H9 (cell line): ENCODE measurements around the gene COMT. TPM values are rescaled to one million over a fixed set of nuclear protein-coding genes. Genes with fewer than 3 reads are reported as not detected.

ENCODE experiments used
- DNase-seq: peaks from one replicate; pipeline ENCODE4 v3.0.0-alpha.2; 2017
- H2AFZ ChIP-seq: one replicate; pipeline ENCODE4 v1.6.1; 2013; ENCODE audit warnings: mild to moderate bottlenecking, low read length, control low read depth, moderate library complexity
- H2AK5ac ChIP-seq: 2 replicates; pipeline ENCODE4 v1.6.1; 2013; ENCODE audit warnings: low read length, control low read depth, mixed read lengths; ENCODE audit not compliant: insufficient read length
- H2BK120ac ChIP-seq: one replicate; pipeline ENCODE4 v1.6.1; 2013; ENCODE audit warnings: low read depth, mild to moderate bottlenecking, low read length, control low read depth, inconsistent platforms; ENCODE audit not compliant: poor library complexity, severe bottlenecking
- H2BK12ac ChIP-seq: 2 replicates; pipeline ENCODE4 v1.6.1; 2013; ENCODE audit warnings: low read length, control low read depth, mixed read lengths, low read depth; ENCODE audit not compliant: insufficient read length
- H2BK15ac ChIP-seq: 2 replicates; pipeline ENCODE4 v1.6.1; 2013; ENCODE audit warnings: low read depth, low read length, control low read depth
- H2BK20ac ChIP-seq: one replicate; pipeline ENCODE4 v1.6.1; 2013; ENCODE audit warnings: low read depth, mild to moderate bottlenecking, low read length, control low read depth, inconsistent platforms; ENCODE audit not compliant: poor library complexity, severe bottlenecking
- H2BK5ac ChIP-seq: 2 replicates; pipeline ENCODE4 v1.6.1; 2013; ENCODE audit warnings: low read length, control low read depth, mixed read lengths; ENCODE audit not compliant: insufficient read length
- H3K14ac ChIP-seq: 2 replicates; pipeline ENCODE4 v1.6.1; 2013; ENCODE audit warnings: low read length, control low read depth; ENCODE audit not compliant: insufficient read depth
- H3K18ac ChIP-seq: 2 replicates; pipeline ENCODE4 v1.6.1; 2013; ENCODE audit warnings: low read depth, mild to moderate bottlenecking, mixed read lengths, low read length, control low read depth; ENCODE audit not compliant: insufficient read length
- H3K23ac ChIP-seq: 2 replicates; pipeline ENCODE4 v1.6.1; 2013; ENCODE audit warnings: low read length, control low read depth, mixed read lengths, low read depth; ENCODE audit not compliant: insufficient read length
- H3K23me2 ChIP-seq: 2 replicates; pipeline ENCODE4 v1.6.1; 2013; ENCODE audit warnings: low read depth, mild to moderate bottlenecking, mixed read lengths, low read length, control low read depth; ENCODE audit not compliant: insufficient read length, poor library complexity, severe bottlenecking
- H3K27ac ChIP-seq: 2 replicates; pipeline ENCODE4 v1.5.1; 2013; ENCODE audit warnings: low read length, control low read depth, mixed read lengths, low read depth; ENCODE audit not compliant: insufficient read length
- H3K27me3 ChIP-seq: 2 replicates; pipeline ENCODE4 v1.6.1; 2013; ENCODE audit warnings: low read length, control low read depth, inconsistent platforms; ENCODE audit not compliant: insufficient read depth
- H3K4ac ChIP-seq: 2 replicates; pipeline ENCODE4 v1.6.1; 2013; ENCODE audit warnings: low read depth, mild to moderate bottlenecking, control low read depth, inconsistent platforms, low read length, moderate library complexity
- H3K4me1 ChIP-seq: 2 replicates; pipeline ENCODE4 v1.6.1; 2013; ENCODE audit warnings: low read length, control low read depth, inconsistent platforms; ENCODE audit not compliant: insufficient read depth
- H3K4me2 ChIP-seq: 2 replicates; pipeline ENCODE4 v1.6.1; 2013; ENCODE audit warnings: low read length, control low read depth, mixed read lengths; ENCODE audit not compliant: insufficient read length, insufficient read depth
- H3K56ac ChIP-seq: 2 replicates; pipeline ENCODE4 v1.6.1; 2013; ENCODE audit warnings: low read depth, mild to moderate bottlenecking, mixed read lengths, low read length, control low read depth; ENCODE audit not compliant: insufficient read length
- H3K79me1 ChIP-seq: 2 replicates; pipeline ENCODE4 v1.6.1; 2013; ENCODE audit warnings: low read depth, mild to moderate bottlenecking, moderate library complexity, low read length, control low read depth, inconsistent platforms; ENCODE audit not compliant: insufficient read depth, poor library complexity, severe bottlenecking
- H3K79me2 ChIP-seq: 2 replicates; pipeline ENCODE4 v1.6.1; 2013; ENCODE audit warnings: low read length, control low read depth, inconsistent platforms; ENCODE audit not compliant: insufficient read depth
- H3K9ac ChIP-seq: 2 replicates; pipeline ENCODE4 v1.6.1; 2013; ENCODE audit warnings: low read length, control low read depth, mixed read lengths; ENCODE audit not compliant: insufficient read length; ENCODE audit errors: extremely low read depth
- H3K9me3 ChIP-seq: one replicate; pipeline ENCODE4 v1.6.1; 2013; ENCODE audit warnings: low read depth, low read length, inconsistent platforms; ENCODE audit not compliant: control insufficient read depth
- H3T11ph ChIP-seq: one replicate; pipeline ENCODE4 v1.6.1; 2013; ENCODE audit warnings: mild to moderate bottlenecking, low read length, control low read depth, inconsistent platforms
- H4K20me1 ChIP-seq: one replicate; pipeline ENCODE4 v1.6.1; 2013; ENCODE audit not compliant: control insufficient read depth, insufficient read length, insufficient read depth
- H4K5ac ChIP-seq: 2 replicates; pipeline ENCODE4 v1.6.1; 2013; ENCODE audit warnings: low read depth, mild to moderate bottlenecking, mixed read lengths, low read length, control low read depth; ENCODE audit not compliant: insufficient read length
- H4K8ac ChIP-seq: replicated peaks from 2 replicates; pipeline ENCODE4 v1.6.1; 2013; ENCODE audit warnings: low read length, control low read depth, mixed read lengths, low read depth; ENCODE audit not compliant: insufficient read length
- H4K91ac ChIP-seq: 2 replicates; pipeline ENCODE4 v1.6.1; 2013; ENCODE audit warnings: low read depth, mild to moderate bottlenecking, moderate library complexity, mixed read lengths, low read length, control low read depth; ENCODE audit not compliant: insufficient read length
- H3K27ac Mint-ChIP-seq, 3 experiments: 2 replicates in 2 of 3; 3 replicates in 1 of 3; pipeline ENCODE4 v1.8.0; 2020 to 2021; ENCODE audit warnings: mixed read lengths in 3 of 3, mild to moderate bottlenecking in 1 of 3, moderate library complexity in 1 of 3
- H3K27me3 Mint-ChIP-seq: 2 replicates; pipeline ENCODE4 v1.8.0; 2021; ENCODE audit warnings: low read depth, mild to moderate bottlenecking, moderate library complexity, mixed read lengths
- H3K36me3 Mint-ChIP-seq, 3 experiments: 2 replicates in 2 of 3; 3 replicates in 1 of 3; pipeline ENCODE4 v1.8.0; 2020 to 2021; ENCODE audit warnings: low read depth in 3 of 3, mixed read lengths in 3 of 3; ENCODE audit not compliant: insufficient read depth in 1 of 3
- H3K4me1 Mint-ChIP-seq, 2 experiments: 2 replicates each; pipeline ENCODE4 v1.8.0; 2020; ENCODE audit warnings: mixed read lengths in 2 of 2
- H3K4me3 Mint-ChIP-seq, 2 experiments: 2 replicates in 1 of 2; 3 replicates in 1 of 2; pipeline ENCODE4 v1.8.0; 2020 to 2021; ENCODE audit warnings: mild to moderate bottlenecking in 2 of 2, mixed read lengths in 2 of 2, moderate library complexity in 1 of 2
- H3K9me3 Mint-ChIP-seq, 2 experiments: 2 replicates in 1 of 2; 3 replicates in 1 of 2; pipeline ENCODE4 v1.8.0; 2020; ENCODE audit warnings: mild to moderate bottlenecking in 2 of 2, mixed read lengths in 2 of 2, moderate library complexity in 1 of 2
- WGBS: extraction: QIAGEN DNeasy Blood & Tissue Kit; methylation state at CpG from one replicate; pipeline ENCODE4 v1.1.7; 2013; ENCODE audit warnings: missing lambda C conversion rate, low lambda C conversion rate, mixed read lengths; ENCODE audit not compliant: insufficient read length; ENCODE audit errors: extremely low coverage; 5-methylcytosine and 5-hydroxymethylcytosine counted together
- total RNA-seq: library from RNA; stranded (reverse); gene quantifications from 2 replicates; pipeline ENCODE4 v1.2.1, GENCODE V29; 2021
- TF ChIP-seq, protein P1 (sequence below): fragments of 200-600 bp; sonication (generic); conservative IDR thresholded peaks from 3 replicates; pipeline ENCODE4 v1.8.0; 2021; ENCODE audit warnings: antibody characterized with exemption, mild to moderate bottlenecking

The COMT gene
- total RNA-seq, 1 experiment from 2014 or later: 42.2 TPM

DNA sequence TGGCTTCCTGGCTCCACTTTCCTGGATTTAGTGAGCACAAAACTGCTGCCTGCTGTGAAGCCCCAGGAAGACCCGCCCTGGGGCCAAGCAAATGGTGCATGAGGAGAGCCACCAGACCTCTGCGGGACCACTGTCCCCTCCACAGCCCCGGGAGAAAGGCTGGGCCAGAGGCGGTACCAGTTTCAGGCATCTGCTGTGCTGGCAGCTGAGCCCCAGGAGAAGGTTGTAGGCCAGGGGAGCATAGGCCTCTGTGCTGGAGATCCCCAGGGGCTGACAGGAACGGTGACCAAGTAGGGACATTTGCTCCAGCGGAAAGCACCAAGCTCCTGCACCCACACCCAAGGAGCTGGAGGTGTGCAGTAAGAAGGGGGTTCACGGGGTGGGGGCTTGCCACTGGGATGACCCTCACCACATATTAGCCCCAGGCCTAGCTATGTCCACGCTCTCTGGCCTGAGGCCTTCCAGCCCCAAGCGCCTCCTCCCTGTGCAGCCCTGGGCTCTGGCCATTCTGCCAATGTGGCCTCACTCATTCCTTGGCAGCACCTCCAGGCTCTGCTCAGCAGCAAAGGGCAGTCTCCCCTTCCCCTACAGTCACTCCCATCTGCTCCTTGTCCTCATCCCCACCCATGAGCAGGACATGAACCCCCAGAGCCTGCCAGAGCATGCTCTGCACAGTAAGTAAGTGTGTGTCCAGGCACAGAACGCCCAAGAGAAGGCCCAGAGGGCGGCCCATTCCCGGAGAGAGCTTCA, 24.0 kb upstream of the COMT start:
- Histone ChIP-seq H3K4ac (no peak overlapping the region), H3K23ac (no peak overlapping the region), H3K9ac (no peak overlapping the region), H3K18ac (no peak overlapping the region), H2AK5ac (no peak overlapping the region), H3K79me1 (no peaks in the 10 kb centered on the region), H3K79me2 (no peaks in the 10 kb centered on the region), H3K4me1 (no peaks in the 10 kb centered on the region), H3T11ph (no peak overlapping the region), H3K23me2 (no peaks in the 10 kb centered on the region), H3K14ac (no peak overlapping the region), H4K20me1 (no peaks in the 10 kb centered on the region), H2BK15ac (no peak overlapping the region), H3K27me3 (no peaks in the 10 kb centered on the region), H4K8ac (no peak overlapping the region), H2BK5ac (no peak overlapping the region), H2BK20ac (no peak overlapping the region), H4K91ac (no peak overlapping the region), H2BK120ac (no peak overlapping the region), H2BK12ac (no peak overlapping the region), H2AFZ (no peak overlapping the region), H3K56ac (no peak overlapping the region), H3K4me2 (no peak overlapping the region), H3K27ac (no peak overlapping the region), H4K5ac (no peak overlapping the region), H3K9me3 (peaks cover 5% of the 10 kb centered on the region)
- peak overlapping the region in 1 of 3 experiments; percentile 8; a peak in 2 of 7 replicates for H3K27ac Mint-ChIP-seq
- peaks cover 0 to 4% of the 10 kb centered on the region in 2 experiments; a peak in 1 of 5 replicates for H3K9me3 Mint-ChIP-seq
- H3K36me3 Mint-ChIP-seq: peaks cover 0 to 27% (median 21%) of the 10 kb centered on the region in 3 experiments; a peak in 5 of 7 replicates
- H3K27me3 Mint-ChIP-seq: no peaks in the 10 kb centered on the region
- TF ChIP-seq, protein P1, sequence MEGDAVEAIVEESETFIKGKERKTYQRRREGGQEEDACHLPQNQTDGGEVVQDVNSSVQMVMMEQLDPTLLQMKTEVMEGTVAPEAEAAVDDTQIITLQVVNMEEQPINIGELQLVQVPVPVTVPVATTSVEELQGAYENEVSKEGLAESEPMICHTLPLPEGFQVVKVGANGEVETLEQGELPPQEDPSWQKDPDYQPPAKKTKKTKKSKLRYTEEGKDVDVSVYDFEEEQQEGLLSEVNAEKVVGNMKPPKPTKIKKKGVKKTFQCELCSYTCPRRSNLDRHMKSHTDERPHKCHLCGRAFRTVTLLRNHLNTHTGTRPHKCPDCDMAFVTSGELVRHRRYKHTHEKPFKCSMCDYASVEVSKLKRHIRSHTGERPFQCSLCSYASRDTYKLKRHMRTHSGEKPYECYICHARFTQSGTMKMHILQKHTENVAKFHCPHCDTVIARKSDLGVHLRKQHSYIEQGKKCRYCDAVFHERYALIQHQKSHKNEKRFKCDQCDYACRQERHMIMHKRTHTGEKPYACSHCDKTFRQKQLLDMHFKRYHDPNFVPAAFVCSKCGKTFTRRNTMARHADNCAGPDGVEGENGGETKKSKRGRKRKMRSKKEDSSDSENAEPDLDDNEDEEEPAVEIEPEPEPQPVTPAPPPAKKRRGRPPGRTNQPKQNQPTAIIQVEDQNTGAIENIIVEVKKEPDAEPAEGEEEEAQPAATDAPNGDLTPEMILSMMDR: no peak
- H3K4me3 Mint-ChIP-seq: no peak overlapping the region
- H3K4me1 Mint-ChIP-seq: peaks cover 0 to 2% of the 10 kb centered on the region in 2 experiments; a peak in 2 of 4 replicates
- DNase-seq: no peak
- no CpG with 5 or more reads among the region's 12 CpGs for WGBS
